CD4-positive, alpha-beta T cell treated with Interleukin-21 for 1 hour (primary cell): ENCODE measurements around the gene ZSCAN5C.
"Not testable (repeated sequence)": the region's sequence is repeated elsewhere in the genome, so short reads cannot be mapped to it uniquely, and the experiment has no call there.

ENCODE experiments used
- DNase-seq: peaks from one replicate; pipeline ENCODE4 v3.0.0-alpha.2; 2020

Gene ZSCAN5C, protein sequence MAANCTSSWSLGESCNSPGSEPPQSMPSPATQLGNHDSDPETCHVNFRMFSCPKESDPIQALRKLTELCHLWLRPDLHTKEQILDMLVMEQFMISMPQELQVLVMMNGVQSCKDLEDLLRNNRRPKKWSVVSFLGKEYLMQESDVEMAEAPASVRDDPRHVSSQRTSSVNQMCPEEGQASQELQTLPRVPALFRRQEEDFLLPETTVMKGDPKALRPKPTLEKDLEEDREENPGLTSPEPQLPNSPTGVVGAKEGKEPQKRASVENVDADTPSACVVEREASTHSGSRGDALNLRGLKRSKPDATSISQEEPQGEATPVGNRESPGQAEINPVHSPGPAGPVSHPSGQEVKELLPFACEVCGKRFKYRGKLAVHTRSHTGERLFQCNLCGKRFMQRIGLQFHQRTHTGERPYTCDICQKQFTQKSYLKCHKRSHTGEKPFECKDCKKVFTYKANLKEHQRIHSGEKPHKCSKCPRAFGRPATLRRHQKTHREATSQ

DNA sequence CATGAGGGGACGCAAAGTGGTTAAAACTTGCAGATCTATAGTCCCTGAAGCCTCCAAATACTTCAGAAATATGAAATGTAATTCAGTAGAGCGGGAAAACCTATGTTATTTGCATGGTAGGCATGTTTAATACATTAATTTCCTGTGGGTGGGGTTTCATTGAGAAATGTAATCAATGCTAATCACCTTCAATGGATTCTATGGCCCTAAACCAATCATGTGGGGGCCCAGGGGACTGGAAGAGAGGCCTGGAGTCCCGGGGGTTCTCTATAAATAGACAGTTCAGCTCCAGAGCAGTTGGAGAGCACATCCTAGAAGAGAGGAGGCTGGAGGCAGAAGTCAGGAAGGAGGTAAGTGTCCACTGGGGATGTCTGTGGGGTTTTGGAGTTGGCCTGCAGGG lies at the start of gene ZSCAN5C:
TSS of gene ZSCAN5C (plus strand) at position 301 of the 400 bp plus-strand sequence. CDS start 3,641 bp downstream, outside the sequence.
- DNase-seq = no peak

DNA sequence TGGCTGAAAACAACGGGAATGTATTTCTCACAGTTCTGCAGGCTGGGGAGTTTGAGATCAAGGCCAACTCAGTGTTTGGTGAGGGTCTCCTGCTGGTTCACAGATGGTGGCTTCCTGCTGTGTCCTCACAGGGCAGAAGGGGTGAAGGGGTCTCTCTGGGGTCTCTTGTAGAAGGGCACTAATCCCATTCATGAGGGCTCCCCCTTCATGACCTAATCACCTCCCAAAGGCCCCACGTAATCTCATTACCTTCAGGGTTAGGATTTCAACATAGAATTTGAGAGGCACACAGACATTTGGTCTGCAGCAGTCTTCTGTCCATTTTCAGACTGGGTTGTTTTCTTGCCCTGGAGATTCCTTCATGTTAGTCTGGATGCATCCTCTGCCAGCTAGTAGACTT lies 49.4 kb upstream of the ZSCAN5C start:
- no peak for DNase-seq

DNA sequence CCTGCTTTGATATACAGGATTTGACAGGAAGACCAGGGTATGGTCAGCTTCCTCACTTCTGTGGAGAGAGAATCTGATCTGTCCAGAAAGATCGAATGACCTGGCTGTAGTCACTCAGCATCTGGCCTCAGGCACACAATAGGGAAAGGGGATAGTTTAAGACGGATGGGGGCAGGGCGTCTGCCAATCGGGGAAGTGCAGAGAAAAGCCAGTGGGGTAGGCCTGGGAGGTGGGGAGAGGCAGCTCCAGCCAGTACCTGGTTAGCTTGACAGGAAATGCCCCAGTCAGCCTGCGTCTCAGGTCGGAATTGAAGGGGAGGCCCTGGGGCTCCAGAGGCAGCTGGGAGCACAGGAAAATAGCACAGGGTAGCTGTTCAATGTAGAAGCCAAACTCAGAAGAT lies 48.6 kb upstream of the ZSCAN5C start:
- DNase-seq = no peak

DNA sequence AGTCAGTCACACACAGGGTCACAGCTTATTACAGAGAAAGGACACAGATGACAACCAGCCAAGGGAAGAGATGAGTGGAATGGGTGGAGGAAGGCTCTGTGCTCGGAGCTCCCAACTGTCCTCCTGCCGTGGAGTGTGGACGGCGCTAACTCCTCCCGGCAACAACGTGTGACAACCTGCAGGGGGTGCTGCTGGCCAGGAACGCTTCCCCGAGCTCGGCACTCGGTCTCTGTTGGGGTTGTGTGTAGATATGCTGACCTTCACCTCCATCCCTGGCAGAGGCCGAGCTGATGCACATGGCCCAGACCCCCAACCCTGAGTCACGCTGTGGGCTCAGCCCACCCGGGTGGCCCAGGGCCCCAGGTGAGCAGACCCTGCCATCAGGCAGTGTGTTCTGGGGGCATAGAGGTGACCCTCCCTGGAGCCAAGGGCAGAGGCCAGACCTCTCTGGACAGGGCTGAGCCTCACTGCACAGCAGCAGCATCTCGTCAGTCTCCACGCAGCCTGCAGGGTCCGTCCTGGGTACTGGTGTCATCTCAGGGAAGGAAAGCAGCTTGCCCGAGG lies 46.9 kb upstream of the ZSCAN5C start:
- no peak for DNase-seq

DNA sequence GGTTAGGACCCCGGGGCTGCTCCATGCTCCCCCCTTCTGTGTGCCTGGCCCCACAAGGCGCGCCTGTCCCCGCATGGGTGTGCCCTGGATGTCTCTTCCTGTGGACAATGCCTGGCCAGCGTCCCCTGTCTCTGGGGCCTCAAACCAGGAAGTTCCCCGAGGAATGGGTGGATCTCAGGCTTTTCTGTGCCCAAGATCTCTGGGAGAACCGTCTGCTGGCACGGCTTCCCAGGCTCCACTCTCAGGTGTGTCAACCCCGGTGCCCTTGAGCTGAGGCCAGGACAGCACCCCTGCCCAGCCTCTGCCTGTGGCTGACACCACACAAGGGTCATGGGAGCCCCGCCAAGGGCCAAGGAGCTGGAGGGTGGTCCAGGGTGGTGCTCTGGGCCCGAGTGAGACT lies 45.3 kb upstream of the ZSCAN5C start:
- no peak for DNase-seq

DNA sequence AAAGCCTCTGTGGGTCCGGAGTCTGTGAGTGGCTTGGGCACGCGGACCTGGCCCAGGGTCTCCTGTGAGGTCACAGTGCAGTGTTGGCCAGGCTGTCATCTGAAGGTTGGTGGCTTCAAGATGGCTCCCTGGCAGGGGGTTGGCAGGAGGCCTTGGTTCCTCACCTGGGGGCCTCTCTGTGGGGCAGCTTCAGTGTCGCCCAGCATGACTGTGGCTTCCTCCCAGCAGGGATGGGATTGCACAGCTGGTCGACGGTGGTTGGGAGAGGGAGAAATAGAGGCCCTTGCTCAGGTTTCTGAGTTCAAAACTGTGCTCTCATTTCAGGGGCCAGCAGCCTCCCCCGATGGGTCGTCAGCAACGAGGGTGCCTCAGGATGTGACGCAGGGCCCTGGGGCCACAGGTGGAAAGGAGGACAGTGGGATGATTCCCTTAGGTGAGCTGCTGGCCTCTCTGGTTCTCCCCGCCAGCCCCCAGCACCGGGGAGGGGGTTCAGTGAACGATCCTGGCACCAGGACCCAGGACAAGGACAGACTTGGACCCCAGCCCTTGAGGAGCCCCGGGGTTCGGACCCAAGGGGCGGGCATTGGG lies 43.8 kb upstream of the ZSCAN5C start:
- no peak for DNase-seq

DNA sequence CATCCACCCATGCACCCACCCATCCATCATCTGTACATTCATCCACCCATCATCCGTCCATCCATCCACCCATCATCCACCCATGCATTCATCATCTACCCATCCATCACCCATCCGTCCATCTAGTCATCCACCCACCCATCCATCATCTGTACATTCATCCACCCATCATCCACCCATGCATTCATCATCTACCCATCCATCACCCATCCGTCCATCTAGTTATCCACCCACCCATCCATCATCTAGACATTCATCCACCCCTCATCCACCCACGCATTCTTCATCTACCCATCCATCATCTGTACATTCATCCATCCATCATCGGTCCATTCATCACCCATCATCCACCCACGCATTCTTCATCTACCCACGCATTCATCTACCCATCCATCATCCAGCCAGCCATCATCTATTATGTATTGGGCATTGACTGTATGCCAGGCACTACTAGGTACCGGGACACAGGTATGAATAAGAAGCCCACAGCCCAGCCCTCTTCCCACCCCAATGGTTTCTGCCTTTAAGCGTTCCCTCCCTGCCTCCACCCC lies 43.0 kb upstream of the ZSCAN5C start:
- no peak for DNase-seq

DNA sequence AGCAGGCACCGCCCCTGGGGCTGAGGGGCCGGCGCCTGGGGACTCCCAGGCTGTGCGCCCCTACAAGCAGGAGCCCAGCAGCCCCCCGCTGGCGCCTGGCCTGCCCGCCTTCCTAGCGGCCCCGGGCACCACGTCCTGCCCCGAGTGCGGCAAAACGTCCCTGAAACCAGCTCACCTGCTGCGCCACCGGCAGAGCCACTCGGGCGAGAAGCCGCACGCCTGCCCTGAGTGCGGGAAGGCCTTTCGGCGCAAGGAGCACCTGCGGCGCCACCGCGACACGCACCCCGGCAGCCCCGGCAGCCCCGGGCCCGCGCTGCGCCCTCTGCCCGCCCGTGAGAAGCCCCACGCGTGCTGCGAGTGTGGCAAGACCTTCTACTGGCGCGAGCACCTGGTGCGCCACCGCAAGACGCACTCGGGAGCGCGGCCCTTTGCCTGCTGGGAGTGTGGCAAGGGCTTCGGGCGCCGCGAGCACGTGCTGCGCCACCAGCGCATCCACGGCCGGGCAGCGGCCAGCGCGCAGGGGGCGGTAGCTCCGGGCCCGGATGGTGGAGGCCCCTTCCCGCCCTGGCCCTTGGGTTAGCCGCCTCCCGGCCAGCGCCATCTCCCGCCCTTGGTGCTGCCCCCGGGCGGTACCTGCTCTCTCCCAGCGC lies 42.3 kb upstream of the ZSCAN5C start:
- no peak for DNase-seq

DNA sequence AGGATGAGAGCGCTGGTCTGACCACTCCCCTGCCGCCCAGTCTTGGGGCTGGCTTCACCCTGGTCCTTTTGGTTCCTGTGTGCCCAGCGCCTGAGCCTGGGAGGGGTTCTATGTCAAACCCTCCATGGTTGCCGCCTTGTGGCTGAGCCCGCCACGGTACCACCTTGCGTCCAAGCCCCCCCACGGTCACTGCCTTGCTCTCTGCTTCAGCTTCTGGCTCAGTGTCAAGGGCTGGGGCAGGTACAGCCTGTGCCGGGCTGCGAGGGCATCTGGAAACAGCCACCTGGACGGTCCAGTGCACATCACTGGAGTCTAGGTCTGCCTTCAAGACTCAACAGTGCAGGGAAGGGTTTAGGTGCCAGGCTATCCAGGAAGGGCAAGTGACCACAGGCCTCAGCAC lies 40.5 kb upstream of the ZSCAN5C start:
- DNase-seq = no peak

DNA sequence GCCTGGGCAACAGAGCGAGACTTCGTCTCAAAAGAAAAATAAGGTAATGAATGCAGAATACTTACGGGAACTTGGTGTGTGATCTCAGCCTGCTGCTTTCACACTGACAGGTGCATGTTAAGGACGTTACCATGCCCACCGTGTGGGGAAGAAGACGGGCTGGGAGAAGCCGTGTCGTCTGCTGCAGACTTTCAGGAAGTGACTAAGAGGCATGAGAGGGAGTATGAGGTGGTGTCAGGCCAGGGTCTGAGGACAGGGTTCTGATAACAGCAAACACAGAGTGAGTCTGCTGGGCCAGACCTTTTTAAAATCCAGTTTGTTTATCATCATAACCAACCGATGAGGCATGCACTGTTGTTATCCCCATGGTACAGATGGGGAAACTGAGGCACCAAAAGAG lies 39.8 kb upstream of the ZSCAN5C start:
- no peak for DNase-seq

DNA sequence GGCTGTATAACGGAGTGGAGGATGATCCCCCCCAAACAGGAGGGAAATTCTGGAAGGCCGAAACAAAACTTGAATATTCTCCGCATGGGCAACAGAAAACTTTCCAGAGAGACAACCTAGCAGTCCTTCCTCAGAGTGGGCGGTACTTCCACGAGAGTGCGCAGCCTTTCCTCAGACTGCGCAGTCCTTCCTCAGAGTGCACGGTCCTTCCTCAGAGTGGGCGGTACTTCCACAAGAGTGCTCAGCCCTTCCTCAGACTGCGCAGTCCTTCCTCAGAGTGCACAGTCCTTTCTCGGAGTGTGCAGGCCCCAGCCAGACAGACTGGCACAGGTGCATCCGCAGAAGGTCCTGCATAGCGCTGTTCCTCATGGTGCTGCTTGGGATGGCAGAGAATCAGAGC lies 39.0 kb upstream of the ZSCAN5C start:
- no peak for DNase-seq

DNA sequence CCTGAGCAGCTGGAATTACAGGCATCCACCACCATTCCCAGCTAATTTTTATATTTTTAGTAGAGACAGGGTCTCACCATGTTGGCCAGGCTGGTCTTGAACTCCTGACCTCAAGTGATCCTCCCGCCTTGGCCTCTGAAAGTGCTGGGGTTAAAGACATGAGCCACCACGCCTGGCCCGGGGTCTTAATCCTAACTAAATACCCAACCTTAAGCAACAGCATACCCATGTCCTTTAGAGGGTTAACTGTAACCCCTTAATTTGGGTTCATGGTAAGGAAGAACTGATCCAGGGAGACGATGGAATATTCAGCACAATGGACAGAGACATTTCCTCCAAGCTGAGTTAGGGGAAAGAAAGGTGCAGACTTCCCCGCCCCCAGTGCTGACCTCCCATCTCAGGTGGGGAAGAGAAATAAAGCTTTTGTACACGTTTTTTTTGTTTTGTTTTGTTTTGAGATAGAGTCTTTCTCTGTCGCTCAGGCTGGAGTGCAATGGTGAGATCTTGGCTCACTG lies 35.0 kb upstream of the ZSCAN5C start:
- no peak for DNase-seq

DNA sequence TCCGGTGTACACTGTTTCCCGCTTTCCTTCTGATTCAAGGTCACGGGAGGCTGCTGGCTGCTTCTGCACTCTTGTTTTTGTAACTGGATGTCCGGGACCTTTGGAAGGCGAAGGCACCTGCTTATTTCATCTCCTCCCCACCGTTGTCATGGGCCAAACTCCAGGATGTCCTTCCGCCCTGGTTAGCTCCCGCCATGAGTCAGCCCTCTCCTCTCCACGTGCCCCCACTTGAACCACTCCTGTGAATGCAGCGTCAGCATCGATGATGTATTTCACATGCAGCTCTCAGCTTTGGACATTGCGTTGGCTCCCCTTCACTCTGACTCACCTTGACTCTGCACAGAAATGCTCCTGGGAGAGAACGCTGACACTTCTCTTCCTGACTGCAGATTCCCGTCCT lies 31.8 kb upstream of the ZSCAN5C start:
- DNase-seq = no peak

DNA sequence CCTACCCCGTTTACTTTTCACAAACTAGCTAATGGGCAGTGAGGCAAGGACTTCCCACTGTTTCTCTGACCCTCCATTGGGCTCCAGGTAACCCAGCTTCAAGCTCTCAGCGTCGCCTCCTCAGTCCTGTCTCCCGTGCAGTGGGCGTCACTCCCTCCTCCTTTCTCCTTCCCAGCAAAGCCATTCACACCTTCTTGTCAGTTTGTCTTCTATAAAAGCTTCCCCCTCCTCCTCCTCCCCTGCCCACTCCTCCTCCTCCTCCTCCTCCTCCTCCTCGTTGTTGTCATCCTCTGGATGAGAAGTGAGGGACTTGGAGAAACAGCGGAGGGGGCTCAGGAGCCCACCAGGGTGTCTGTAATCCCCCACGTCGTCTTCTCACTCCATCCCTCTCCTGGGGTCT lies 28.0 kb upstream of the ZSCAN5C start:
- DNase-seq = no peak

DNA sequence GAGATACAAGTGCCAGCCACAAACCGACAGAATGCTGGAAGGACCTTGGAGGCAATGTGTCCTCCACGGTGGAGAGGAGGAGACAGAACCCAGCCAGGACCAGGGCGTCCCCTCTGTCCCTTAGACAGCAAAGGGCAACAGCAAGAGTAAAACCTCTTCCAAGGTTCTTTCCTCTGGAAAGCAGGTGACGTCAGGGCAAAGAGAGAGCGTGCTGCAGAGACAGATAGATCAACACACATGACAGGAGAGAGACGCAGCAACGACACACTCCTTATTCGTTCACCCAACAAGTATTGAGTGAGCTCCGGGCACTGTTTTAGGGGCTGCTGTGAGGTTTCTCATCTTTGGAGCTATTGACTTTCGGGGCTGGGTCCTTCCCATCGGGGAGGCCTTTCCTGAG lies 27.5 kb upstream of the ZSCAN5C start:
- DNase-seq = no peak

DNA sequence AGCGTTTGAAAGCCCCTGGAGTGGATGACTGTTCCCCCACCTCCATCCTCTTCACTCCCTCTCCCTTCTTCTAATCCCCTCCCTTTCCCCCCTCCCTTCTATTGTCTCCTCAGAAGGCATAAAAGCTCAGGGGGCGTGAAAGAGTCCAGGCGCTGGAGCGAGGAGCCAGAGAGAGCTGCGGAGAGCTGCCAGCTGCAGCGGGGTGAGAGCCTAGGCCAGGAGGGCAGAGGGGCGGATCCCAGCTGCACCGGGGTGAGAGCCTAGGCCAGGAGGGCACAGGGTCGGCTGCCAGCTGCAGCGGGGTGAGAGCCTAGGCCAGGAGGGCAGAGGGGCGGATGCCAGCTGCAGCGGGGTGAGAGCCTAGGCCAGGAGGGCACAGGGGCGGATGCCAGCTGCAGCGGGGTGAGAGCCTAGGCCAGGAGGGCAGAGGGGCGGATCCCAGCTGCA lies 26.2 kb upstream of the ZSCAN5C start, which contains the start of gene GALP:
TSS of gene GALP (plus strand) at position 148 of the 447 bp plus-strand sequence. CDS start 1,101 bp downstream, outside the sequence.
- DNase-seq = not testable (repeated sequence)

DNA sequence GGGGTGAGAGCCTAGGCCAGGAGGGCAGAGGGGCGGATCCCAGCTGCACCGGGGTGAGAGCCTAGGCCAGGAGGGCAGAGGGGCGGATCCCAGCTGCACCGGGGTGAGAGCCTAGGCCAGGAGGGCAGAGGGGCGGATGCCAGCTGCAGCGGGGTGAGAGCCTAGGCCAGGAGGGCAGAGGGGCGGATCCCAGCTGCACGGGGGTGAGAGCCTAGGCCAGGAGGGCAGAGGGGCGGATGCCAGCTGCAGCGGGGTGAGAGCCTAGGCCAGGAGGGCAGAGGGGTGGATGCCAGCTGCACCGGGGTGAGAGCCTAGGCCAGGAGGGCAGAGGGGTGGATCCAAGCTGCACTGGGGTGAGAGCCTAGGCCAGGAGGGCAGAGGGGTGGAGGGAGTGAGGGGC lies 25.8 kb upstream of the ZSCAN5C start:
- not testable (repeated sequence) for DNase-seq

DNA sequence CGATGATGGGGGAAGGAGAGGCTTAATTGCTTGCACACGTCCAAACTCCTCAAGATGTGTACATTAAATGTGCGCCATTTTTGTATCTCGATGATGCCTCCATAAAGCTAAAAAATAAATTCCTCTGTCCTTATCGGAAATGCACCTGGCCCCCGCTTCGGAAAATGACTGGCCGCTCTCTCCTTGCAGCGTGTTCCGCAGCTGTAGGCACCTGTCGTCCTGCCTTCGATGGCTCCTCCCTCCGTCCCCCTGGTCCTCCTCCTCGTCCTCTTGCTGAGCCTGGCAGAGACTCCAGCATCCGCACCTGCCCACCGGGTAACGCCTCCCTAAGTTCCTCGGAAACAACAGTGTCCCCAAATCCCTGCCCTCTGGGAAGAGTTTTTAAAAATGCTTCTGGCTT lies 25.2 kb upstream of the ZSCAN5C start:
- no peak for DNase-seq

DNA sequence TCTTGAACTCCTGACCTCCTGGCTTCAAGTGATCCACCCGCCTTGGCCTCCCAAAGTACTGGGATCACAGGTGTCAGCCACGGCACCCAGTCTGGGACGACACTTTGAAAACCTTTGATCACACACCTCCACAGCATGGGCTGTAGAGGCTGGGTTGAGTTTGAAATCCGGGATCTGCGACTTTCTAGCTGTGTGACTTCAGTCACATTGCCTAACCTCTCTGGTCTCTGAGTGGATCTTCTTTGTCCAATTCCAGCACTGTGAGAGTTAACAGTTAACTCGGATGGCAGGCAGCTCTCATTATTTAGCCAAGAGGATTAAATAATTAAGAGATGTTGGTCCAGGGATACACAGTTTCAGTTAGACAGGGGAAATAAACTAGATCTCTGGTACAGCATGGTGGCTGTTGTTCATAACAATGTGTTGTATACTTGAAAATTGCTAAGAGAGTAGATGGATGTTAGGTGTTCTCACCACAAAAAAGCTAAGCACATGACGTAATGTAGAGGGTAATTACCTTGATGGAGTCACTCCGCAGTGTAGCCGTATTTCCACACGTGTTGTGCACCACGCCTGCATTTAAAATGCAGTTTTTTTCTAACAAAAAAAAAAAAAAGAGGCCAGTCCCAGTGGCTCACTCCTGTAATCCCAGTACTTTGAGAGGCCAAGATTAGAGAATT lies 24.4 kb upstream of the ZSCAN5C start:
- no peak for DNase-seq

DNA sequence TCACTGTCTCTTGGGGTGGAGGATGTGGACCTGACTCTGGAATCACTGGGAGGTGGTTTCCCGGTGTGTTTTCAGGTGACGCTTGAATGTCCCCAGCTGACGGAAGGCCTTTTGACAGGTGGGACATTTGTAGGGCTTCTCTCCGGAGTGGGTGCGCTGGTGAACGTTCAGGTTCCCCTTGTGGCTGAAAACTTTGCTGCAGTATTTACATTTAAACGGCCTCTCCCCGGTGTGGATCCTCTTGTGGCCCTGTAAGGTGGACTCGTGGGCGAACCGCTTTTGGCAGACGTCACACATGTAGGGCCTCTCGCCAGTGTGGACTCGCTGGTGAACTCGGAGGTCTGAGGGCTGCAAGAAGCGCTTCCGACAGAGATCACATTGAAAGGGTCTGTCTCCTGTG lies 12.3 kb upstream of the ZSCAN5C start:
- no peak for DNase-seq

DNA sequence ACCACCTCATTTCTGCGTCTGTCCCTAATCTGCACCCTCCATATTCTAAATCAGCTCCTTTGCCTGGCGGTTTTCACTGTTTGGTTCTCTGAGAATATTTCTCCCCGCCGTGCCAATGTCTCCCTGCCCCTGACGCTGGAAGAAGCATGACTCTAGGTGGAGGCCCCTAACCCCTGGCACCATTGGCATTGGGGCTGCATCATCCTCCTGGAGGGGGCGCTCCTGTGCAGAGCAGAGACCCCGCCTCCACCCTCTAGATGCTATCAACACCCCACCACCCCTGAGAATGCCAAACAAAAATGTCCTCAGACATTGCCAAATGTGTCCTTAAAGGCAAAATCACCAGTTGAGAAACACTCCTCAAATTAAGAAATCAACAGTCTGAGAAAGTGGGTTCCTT lies 11.0 kb upstream of the ZSCAN5C start:
- DNase-seq = no peak

DNA sequence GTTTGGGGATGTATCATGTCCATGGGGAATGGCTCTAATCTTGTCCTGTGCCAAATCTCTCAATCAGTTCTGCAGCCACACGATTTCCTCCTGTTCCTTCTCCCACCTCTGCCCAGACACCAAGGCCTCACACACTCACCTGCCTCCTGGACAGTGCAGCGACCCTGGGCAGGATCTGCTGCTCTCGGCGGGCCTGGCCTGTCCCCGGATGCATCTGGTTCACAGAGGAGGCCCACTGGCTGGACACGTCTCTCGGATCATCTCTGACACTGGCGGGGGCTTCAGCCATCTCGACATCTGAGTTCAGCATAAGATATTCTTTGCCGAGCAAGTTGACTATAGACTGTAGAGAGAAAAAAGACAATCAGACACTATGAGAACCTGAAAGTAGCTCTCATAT lies 10.4 kb upstream of the ZSCAN5C start:
- DNase-seq = no peak
